Gastroesophageal sphincter (tissue), 4 donors: Measurements from ENCODE around the gene PAPPA. TPM values are rescaled to one million over a fixed set of nuclear protein-coding genes. Genes with fewer than 3 reads are reported as not detected.

Source experiments
- ATAC-seq: fragments of 150-250 bp; one replicate; pipeline ENCODE4 v1.9.1; 2016; ENCODE audit warnings: mild to moderate bottlenecking, moderate library complexity
- H3K27ac ChIP-seq, 4 donors: fragments of 200-600 bp; sonication (generic) in 3 of 4; 1 replicate in 3 of 4; 2 replicates in 1 of 4; pipeline ENCODE4 v1.5.1; 2016 to 2019
- H3K27me3 ChIP-seq: fragments of 200-600 bp; sonication (generic); one replicate; pipeline ENCODE4 v1.5.1; 2019
- H3K36me3 ChIP-seq, 2 donors: fragments of 200-600 bp; sonication (generic); one replicate each; pipeline ENCODE4 v1.5.1; 2019; ENCODE audit warnings: control low read depth in 1 of 2
- H3K4me1 ChIP-seq, 3 donors: fragments of 200-600 bp; sonication (generic); 1 replicate in 2 of 3; 2 replicates in 1 of 3; pipeline ENCODE4 v1.5.1; 2016 to 2019; ENCODE audit warnings: control low read depth in 2 of 3
- H3K4me3 ChIP-seq, 2 donors: fragments of 200-600 bp; sonication (generic); one replicate each; pipeline ENCODE4 v1.5.1; 2019; ENCODE audit warnings: mild to moderate bottlenecking in 1 of 2, moderate library complexity in 1 of 2
- H3K9me3 ChIP-seq, 3 donors: fragments of 200-600 bp; sonication (generic); one replicate each; pipeline ENCODE4 v1.5.1; 2017 to 2019; ENCODE audit warnings: control low read depth in 2 of 3
- EP300 ChIP-seq: sonication (generic); formaldehyde crosslinking; IDR thresholded peaks from one replicate; pipeline ENCODE4 v1.6.1; 2017; ENCODE audit warnings: antibody characterized with exemption, mild to moderate bottlenecking
- POLR2A ChIP-seq, 2 donors: fragments of 450-650 bp; IDR thresholded peaks; one replicate each; pipeline ENCODE4 v1.6.1; 2017; ENCODE audit warnings: antibody characterized with exemption in 2 of 2, mild to moderate bottlenecking in 2 of 2, moderate library complexity in 1 of 2
- POLR2AphosphoS5 ChIP-seq: sonication (generic); formaldehyde crosslinking; IDR thresholded peaks from one replicate; pipeline ENCODE4 v1.6.1; 2017; ENCODE audit warnings: antibody characterized with exemption
- WGBS, 2 donors: methylation state at CpG; one replicate each; pipeline ENCODE4 v1.1.5; 2018; ENCODE audit warnings: low coverage in 1 of 2; 5-methylcytosine and 5-hydroxymethylcytosine counted together
- total RNA-seq, 4 donors: library from RNA; depleted of rRNA; stranded (reverse); fragments of >200 nt; gene quantifications; one replicate each; pipeline ENCODE4 v1.1.0, GENCODE V29; 2016
- TF ChIP-seq, protein P1 (sequence below), 4 experiments: fragments of 200-600 bp in 2 of 4; fragments of 450-650 bp in 2 of 4; sonication (generic) in 1 of 4; IDR thresholded peaks; one replicate each; pipeline ENCODE4 v1.5.1; 2017 to 2019; ENCODE audit warnings: antibody characterized with exemption in 4 of 4, mild to moderate bottlenecking in 2 of 4, moderate library complexity in 2 of 4

The PAPPA gene, protein sequence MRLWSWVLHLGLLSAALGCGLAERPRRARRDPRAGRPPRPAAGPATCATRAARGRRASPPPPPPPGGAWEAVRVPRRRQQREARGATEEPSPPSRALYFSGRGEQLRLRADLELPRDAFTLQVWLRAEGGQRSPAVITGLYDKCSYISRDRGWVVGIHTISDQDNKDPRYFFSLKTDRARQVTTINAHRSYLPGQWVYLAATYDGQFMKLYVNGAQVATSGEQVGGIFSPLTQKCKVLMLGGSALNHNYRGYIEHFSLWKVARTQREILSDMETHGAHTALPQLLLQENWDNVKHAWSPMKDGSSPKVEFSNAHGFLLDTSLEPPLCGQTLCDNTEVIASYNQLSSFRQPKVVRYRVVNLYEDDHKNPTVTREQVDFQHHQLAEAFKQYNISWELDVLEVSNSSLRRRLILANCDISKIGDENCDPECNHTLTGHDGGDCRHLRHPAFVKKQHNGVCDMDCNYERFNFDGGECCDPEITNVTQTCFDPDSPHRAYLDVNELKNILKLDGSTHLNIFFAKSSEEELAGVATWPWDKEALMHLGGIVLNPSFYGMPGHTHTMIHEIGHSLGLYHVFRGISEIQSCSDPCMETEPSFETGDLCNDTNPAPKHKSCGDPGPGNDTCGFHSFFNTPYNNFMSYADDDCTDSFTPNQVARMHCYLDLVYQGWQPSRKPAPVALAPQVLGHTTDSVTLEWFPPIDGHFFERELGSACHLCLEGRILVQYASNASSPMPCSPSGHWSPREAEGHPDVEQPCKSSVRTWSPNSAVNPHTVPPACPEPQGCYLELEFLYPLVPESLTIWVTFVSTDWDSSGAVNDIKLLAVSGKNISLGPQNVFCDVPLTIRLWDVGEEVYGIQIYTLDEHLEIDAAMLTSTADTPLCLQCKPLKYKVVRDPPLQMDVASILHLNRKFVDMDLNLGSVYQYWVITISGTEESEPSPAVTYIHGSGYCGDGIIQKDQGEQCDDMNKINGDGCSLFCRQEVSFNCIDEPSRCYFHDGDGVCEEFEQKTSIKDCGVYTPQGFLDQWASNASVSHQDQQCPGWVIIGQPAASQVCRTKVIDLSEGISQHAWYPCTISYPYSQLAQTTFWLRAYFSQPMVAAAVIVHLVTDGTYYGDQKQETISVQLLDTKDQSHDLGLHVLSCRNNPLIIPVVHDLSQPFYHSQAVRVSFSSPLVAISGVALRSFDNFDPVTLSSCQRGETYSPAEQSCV (N-terminal part only)
- 1 to 10 TPM; 1.9 to 5.7 (median 3.2) TPM for total RNA-seq

DNA sequence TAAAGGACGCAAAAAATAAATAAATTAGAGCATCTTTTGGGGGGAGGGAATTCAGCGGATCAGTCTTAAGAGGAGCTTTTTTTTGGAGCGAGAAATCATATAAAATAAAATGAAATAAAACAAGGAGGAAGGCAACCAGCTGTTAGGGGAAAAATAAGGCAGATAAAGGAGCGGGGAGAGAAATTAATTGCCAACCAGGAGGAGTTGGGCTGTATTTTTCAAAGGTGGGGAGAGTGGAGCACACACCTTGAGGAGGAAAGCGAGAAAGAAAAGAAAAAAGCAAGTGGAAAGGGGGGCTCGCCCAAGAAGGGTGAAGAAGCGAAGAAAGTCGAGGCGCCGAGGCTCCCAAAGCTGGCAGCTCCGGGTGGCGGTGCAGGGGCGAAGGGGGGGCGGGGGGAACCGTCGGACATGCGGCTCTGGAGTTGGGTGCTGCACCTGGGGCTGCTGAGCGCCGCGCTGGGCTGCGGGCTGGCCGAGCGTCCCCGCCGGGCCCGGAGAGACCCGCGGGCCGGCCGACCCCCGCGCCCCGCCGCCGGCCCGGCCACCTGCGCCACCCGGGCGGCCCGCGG, at the start of gene PAPPA:
PAPPA (plus strand) TSS at position 27 of the 569 bp plus-strand sequence; CDS start at position 409, 382 bp downstream.
- Histone ChIP-seq H3K9me3 (no peaks in the 10 kb centered on the region), H3K27ac (peak within 1 kb of the TSS; percentile 20 to 79 (median 70)), H3K4me3 (peak within 1 kb of the TSS; percentile 45 to 59), H3K4me1 (peaks cover 0 to 40% (median 0%) of the 10 kb centered on the region in 3 donors), H3K27me3 (peaks cover 85% of the 10 kb centered on the region), H3K36me3 (no peaks in the 10 kb centered on the region)
- WGBS, 2 donors = 3 to 17% methylated on average over 2 to 16 of the region's 41 CpGs
- TF ChIP-seq POLR2A (IDR thresholded peaks at IDR 0.05) (no peak), POLR2AphosphoS5 (no peak), EP300 (no peak)
- TF ChIP-seq, protein P1, sequence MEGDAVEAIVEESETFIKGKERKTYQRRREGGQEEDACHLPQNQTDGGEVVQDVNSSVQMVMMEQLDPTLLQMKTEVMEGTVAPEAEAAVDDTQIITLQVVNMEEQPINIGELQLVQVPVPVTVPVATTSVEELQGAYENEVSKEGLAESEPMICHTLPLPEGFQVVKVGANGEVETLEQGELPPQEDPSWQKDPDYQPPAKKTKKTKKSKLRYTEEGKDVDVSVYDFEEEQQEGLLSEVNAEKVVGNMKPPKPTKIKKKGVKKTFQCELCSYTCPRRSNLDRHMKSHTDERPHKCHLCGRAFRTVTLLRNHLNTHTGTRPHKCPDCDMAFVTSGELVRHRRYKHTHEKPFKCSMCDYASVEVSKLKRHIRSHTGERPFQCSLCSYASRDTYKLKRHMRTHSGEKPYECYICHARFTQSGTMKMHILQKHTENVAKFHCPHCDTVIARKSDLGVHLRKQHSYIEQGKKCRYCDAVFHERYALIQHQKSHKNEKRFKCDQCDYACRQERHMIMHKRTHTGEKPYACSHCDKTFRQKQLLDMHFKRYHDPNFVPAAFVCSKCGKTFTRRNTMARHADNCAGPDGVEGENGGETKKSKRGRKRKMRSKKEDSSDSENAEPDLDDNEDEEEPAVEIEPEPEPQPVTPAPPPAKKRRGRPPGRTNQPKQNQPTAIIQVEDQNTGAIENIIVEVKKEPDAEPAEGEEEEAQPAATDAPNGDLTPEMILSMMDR (IDR thresholded peaks at IDR 0.05) = no peak
- no peak for ATAC-seq

DNA sequence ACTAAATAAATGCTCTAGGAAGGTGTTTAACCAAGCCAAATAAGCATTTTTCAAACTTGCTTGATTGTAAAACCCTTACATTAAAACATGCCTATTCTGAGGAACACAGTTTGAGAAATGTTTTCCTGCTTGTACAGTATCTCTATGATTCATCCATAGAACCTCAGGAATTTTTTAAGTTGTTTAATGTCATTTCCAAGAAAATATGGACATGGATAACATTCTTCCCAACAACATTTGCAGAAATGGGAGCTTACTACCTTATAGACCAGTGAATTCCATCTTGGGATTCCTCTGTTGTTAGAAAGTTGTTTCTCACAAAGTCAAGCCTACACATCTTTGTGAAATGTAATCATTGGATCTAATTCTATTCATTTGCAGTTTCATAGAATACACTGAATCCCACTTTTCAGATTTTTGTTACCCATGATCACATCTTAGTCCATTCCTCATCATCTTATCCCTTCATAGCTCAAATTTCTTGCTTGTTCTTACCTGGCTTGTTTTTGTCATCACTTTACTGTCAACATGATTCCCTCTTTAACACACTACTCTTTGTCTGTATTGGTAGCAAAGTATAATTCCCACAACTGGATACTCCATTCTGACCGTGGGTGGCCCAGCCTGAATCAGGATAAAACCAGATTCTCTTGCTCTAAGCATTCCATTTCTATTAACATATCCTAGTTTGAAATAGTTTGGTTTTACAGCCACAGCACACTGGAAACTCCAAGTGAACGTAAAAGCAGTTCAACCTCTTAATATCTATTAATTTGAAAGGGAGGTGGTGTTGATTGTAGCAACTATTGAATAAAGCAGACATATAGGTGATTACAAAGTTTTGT, 49.4 kb upstream of the PAPPA start:
- H3K4me1 ChIP-seq = no peaks in the 10 kb centered on the region
- H3K36me3 ChIP-seq = no peaks in the 10 kb centered on the region
- H3K4me3 ChIP-seq = no peak overlapping the region
- H3K27ac ChIP-seq = no peak overlapping the region
- TF ChIP-seq, protein P1 (IDR thresholded peaks at IDR 0.05) = no peak
- TF ChIP-seq POLR2AphosphoS5 (no peak), EP300 (no peak), POLR2A (IDR thresholded peaks at IDR 0.05) (no peak)
- no peak for ATAC-seq
- peaks cover 0 to 3% (median 0%) of the 10 kb centered on the region in 3 donors for H3K9me3 ChIP-seq
- H3K27me3 ChIP-seq = no peaks in the 10 kb centered on the region
- WGBS, 2 donors = 61 to 85% methylated on average over 2 of the region's 2 CpGs

DNA sequence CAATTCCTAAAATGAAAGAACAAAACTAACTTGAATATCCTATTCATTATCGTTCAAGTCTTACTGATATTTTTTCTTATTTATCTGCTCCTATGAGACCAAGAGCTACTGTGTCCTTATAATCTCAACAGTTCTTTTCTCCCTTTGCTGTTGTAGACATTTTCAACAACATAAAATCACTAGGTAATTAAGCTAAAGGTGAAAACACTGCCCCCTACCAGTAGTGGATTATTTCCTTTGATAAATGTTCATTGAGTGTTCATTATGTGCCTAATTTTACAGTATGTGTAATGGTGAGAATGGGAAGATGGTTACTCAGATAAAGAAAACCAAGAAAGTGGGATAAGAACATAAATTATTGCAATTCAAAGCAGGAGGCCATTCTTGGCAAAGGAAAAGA, 41.4 kb upstream of the PAPPA start:
- TF ChIP-seq, protein P1 (IDR thresholded peaks at IDR 0.05) = no peak
- TF ChIP-seq POLR2A (IDR thresholded peaks at IDR 0.05) (no peak), POLR2AphosphoS5 (no peak), EP300 (no peak)
- H3K36me3 ChIP-seq = no peaks in the 10 kb centered on the region
- H3K9me3 ChIP-seq = peaks cover 0 to 3% (median 0%) of the 10 kb centered on the region in 3 donors
- H3K27me3 ChIP-seq = no peaks in the 10 kb centered on the region
- no peaks in the 10 kb centered on the region for H3K4me1 ChIP-seq
- H3K27ac ChIP-seq = no peak overlapping the region
- no peak overlapping the region for H3K4me3 ChIP-seq
- ATAC-seq = no peak
- 88 to 100% methylated on average over 1 of the region's 1 CpG for WGBS, 2 donors

DNA sequence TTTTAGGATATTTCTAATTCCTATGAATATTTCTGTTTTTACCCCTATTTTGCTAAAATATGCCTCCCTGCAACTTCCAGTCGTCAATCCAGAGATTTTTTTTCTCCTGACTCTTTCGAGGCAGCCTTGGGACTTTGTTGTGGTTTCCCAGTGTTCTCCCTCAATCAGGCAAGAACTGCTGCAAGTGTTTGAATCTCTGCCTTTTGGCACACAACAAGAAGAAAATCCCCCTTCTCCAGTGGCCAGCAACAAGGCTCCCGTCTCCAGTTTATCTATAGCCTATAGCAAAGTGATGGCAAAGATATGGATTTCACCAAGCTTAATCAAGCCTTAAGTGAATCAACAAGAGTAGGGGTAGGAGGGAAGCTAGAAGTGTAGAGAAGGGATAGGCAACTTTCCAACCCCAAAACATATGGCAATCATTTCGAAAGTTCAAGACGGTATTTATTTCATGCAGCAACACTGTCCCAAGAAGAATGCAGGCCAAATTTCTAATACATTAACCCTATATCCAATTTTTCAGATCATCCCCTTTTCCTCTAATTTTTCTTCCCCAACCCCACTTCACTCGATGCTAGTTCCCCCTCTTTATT, 37.7 kb upstream of the PAPPA start:
- no peak overlapping the region for H3K4me3 ChIP-seq
- no peaks in the 10 kb centered on the region for H3K36me3 ChIP-seq
- no peaks in the 10 kb centered on the region for H3K9me3 ChIP-seq
- H3K27ac ChIP-seq = no peak overlapping the region
- H3K4me1 ChIP-seq = no peaks in the 10 kb centered on the region
- no peaks in the 10 kb centered on the region for H3K27me3 ChIP-seq
- WGBS, 2 donors = 32 to 38% methylated on average over 5 to 6 of the region's 6 CpGs
- no peak for ATAC-seq
- TF ChIP-seq, protein P1 (IDR thresholded peaks at IDR 0.05) = no peak
- TF ChIP-seq POLR2AphosphoS5 (no peak), EP300 (no peak)
